Mesendoderm (in vitro differentiated cells): ENCODE data around the gene ZNFX1.

Experiments used
- DNase-seq: peaks from one replicate; pipeline ENCODE4 v3.0.0; 2013
- H2AK5ac ChIP-seq: 2 replicates; pipeline ENCODE4 v1.6.1; 2013; ENCODE audit warnings: low read length, inconsistent platforms
- H2BK120ac ChIP-seq: 2 replicates; pipeline ENCODE4 v1.6.1; 2013; ENCODE audit warnings: low read depth, mild to moderate bottlenecking, low read length, moderate library complexity, mixed read lengths
- H2BK15ac ChIP-seq: replicated peaks from 2 replicates; pipeline ENCODE4 v1.6.1; 2013; ENCODE audit warnings: low read depth, mild to moderate bottlenecking, moderate library complexity
- H2BK5ac ChIP-seq: 2 replicates; pipeline ENCODE4 v1.6.1; 2013; ENCODE audit warnings: low read length, inconsistent platforms
- H3K18ac ChIP-seq: 2 replicates; pipeline ENCODE4 v1.6.1; 2013; ENCODE audit warnings: mild to moderate bottlenecking, low read length, mixed read lengths
- H3K23ac ChIP-seq: one replicate; pipeline ENCODE4 v1.6.1; 2013; ENCODE audit warnings: low read length
- H3K27ac ChIP-seq: 2 replicates; pipeline ENCODE4 v1.5.1; 2013; ENCODE audit warnings: low read depth, mild to moderate bottlenecking, inconsistent platforms, low read length, moderate library complexity
- H3K27me3 ChIP-seq: 2 replicates; pipeline ENCODE4 v1.6.1; 2013; ENCODE audit warnings: low read length, control low read depth, mild to moderate bottlenecking, inconsistent platforms; ENCODE audit not compliant: insufficient read depth, poor library complexity
- H3K36me3 ChIP-seq: 2 replicates; pipeline ENCODE4 v1.6.1; 2013; ENCODE audit warnings: low read length, inconsistent platforms; ENCODE audit not compliant: control insufficient read depth, insufficient read depth
- H3K4ac ChIP-seq: one replicate; pipeline ENCODE4 v1.6.1; 2013; ENCODE audit warnings: low read depth, mild to moderate bottlenecking, low read length, moderate library complexity
- H3K4me1 ChIP-seq: 2 replicates; pipeline ENCODE4 v1.6.1; 2013; ENCODE audit warnings: low read depth, low read length, inconsistent platforms; ENCODE audit not compliant: control insufficient read depth
- H3K4me2 ChIP-seq: 2 replicates; pipeline ENCODE4 v1.6.1; 2013; ENCODE audit warnings: low read length
- H3K4me3 ChIP-seq: 2 replicates; pipeline ENCODE4 v1.5.1; 2013; ENCODE audit warnings: mild to moderate bottlenecking, low read length
- H3K56ac ChIP-seq: one replicate; pipeline ENCODE4 v1.6.1; 2013; ENCODE audit warnings: low read length
- H3K79me1 ChIP-seq: 2 replicates; pipeline ENCODE4 v1.6.1; 2013; ENCODE audit warnings: low read length, inconsistent platforms
- H3K79me2 ChIP-seq: 2 replicates; pipeline ENCODE4 v1.6.1; 2013; ENCODE audit warnings: mild to moderate bottlenecking, low read length; ENCODE audit not compliant: control insufficient read depth, insufficient read depth
- H3K9ac ChIP-seq: 2 replicates; pipeline ENCODE4 v1.6.1; 2013; ENCODE audit warnings: low read length, inconsistent platforms
- H4K5ac ChIP-seq: one replicate; pipeline ENCODE4 v1.6.1; 2013; ENCODE audit warnings: low read length
- H4K8ac ChIP-seq: one replicate; pipeline ENCODE4 v1.6.1; 2013; ENCODE audit warnings: low read depth, mild to moderate bottlenecking, control low read depth, low read length, moderate library complexity
- WGBS: extraction: QIAGEN DNeasy Blood & Tissue Kit; methylation state at CpG from one replicate; pipeline ENCODE4 v1.1.7; 2013; ENCODE audit warnings: low lambda C conversion rate, missing lambda C conversion rate; ENCODE audit not compliant: insufficient coverage; ENCODE audit errors: extremely low coverage; 5-methylcytosine and 5-hydroxymethylcytosine counted together

Gene ZNFX1

DNA sequence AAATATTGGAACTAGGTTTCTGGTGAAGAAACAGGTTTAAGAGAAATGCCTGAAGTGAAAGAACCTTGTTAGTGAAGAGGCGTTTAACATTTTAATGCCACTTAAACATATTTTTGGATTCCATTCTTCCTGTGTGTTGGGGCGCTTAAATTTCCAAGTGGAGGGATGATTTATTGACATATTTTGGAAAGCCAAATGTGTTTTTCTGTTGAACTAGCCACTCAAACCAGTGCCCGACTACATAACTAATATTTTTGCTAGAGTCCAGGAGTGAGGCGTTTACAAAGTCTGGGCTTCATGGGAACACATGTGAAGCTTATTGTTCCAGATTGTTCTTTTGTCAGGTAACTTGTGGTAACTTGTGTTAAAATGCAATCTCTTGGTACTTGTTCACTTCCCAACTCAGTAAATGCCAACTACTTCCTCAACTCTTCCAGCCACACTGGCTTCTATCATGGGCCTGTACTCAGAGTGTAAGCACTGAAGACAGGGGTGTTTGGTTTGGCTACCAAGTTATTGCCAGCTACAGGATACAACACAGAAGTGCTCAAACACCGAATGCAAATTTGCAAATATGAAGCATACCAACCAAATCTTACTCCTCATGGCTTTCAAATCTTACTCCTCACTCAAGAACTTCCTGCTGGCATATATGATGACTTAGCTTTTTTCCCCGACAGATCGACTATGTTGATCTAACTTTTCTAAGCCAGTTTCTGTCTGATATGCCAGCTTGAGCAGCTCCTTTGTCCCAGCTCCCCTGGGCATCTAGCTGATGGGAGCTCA lies 2.0 kb upstream of the ZNFX1 start:
- Histone ChIP-seq H3K56ac (peak overlapping the region; percentile 98), H3K27me3 (no peaks in the 10 kb centered on the region), H3K4me2 (peak overlapping the region; percentile 56), H3K4me1 (no peaks in the 10 kb centered on the region), H3K79me2 (peaks cover 88% of the 10 kb centered on the region), H2BK15ac (no peak overlapping the region), H2AK5ac (no peak overlapping the region), H3K4me3 (peak overlapping the region; percentile 64), H3K23ac (peak overlapping the region; percentile 29), H3K79me1 (peaks cover 11% of the 10 kb centered on the region), H2BK5ac (peak overlapping the region; percentile 40), H2BK120ac (no peak overlapping the region), H3K36me3 (peaks cover 43% of the 10 kb centered on the region), H4K5ac (no peak overlapping the region), H3K18ac (no peak overlapping the region), H3K27ac (peak overlapping the region; percentile 53), H3K4ac (peak overlapping the region; percentile 89), H3K9ac (peak overlapping the region; percentile 78), H4K8ac (no peak overlapping the region)
- peak; percentile 28 for DNase-seq
- WGBS = no CpG with 5 or more reads among the region's 7 CpGs

DNA sequence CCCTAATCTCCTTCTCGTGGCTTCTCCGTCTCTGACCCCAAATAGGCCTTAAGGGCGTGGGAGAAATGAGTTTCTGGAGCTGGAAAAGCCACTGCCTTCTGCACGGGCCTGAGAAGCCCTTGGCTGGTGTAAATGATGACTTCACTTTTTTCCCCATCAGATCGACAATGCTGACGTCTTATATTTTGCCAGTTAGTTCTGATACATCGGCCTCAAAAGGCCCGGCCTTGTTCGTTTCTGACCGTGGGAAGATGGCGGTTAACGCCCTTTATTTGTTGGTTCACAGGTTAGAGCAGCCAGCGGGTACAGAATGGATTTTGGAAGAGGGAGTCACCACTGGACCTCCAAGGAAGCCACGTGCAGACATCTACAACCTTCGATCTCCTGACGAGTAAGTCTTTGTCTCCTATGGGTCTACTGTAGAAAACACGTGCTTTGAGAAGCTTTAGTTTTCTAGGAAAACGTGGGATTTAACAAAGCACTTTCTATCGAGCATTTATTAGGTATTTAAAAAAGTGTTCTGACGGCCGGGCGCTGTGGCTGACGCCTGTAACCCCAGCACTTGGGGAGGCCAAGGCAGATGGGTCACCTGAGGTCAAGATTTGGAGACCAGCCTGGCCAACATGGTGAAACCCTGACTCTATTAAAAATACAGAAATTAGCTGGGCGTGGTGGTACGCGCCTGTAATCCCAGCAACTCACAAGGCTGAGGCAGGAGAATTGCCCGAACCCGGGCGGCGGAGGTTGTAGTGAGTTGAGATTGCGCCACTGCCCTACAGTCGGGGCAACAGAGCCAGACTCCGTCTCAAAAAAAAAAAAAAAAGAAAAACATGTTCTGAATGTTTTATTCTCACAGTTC lies 1.2 kb upstream of the ZNFX1 start:
- H4K5ac ChIP-seq = no peak overlapping the region
- H3K56ac ChIP-seq = peak overlapping the region; percentile 98
- no peak overlapping the region for H2BK120ac ChIP-seq
- no peak overlapping the region for H4K8ac ChIP-seq
- H3K79me2 ChIP-seq = peaks cover 80% of the 10 kb centered on the region
- H3K18ac ChIP-seq = peak overlapping the region; percentile 94
- peak overlapping the region; percentile 64 for H3K4me3 ChIP-seq
- H3K27me3 ChIP-seq = no peaks in the 10 kb centered on the region
- H3K4me2 ChIP-seq = peak overlapping the region; percentile 9
- peak overlapping the region; percentile 92 for H2BK5ac ChIP-seq
- no peaks in the 10 kb centered on the region for H3K4me1 ChIP-seq
- H3K36me3 ChIP-seq = peaks cover 41% of the 10 kb centered on the region
- peak overlapping the region; percentile 59 for H3K27ac ChIP-seq
- H2BK15ac ChIP-seq = no peak overlapping the region
- DNase-seq = peak; percentile 17
- H3K9ac ChIP-seq = peak overlapping the region; percentile 78
- H3K79me1 ChIP-seq = peaks cover 11% of the 10 kb centered on the region
- H2AK5ac ChIP-seq = peak overlapping the region; percentile 27
- H3K23ac ChIP-seq = no peak overlapping the region
- H3K4ac ChIP-seq = peak overlapping the region; percentile 89
- no CpG with 5 or more reads among the region's 33 CpGs for WGBS

DNA sequence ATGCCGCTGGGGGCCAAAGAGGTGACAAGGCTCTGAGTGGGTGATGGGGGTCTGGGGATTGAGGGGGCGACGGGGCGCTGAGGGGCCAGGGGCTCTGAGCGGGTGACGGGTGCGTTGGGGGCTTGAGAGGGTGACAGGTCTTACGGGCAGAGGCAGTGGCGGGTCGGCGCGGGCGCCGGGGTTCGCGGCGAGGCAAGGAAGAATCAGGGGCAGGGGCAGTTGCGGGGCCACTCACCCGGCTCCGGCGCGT lies 146 bp downstream of the ZNFX1 start:
- Histone ChIP-seq H3K27ac (peak overlapping the region; percentile 99), H3K79me1 (peaks cover 11% of the 10 kb centered on the region), H3K4me1 (no peaks in the 10 kb centered on the region), H3K9ac (peak overlapping the region; percentile 96), H3K4me2 (peak overlapping the region; percentile 46), H4K8ac (no peak overlapping the region), H3K18ac (peak overlapping the region; percentile 54), H2BK5ac (no peak overlapping the region), H3K36me3 (peaks cover 29% of the 10 kb centered on the region), H2AK5ac (no peak overlapping the region), H2BK120ac (no peak overlapping the region), H2BK15ac (no peak overlapping the region), H4K5ac (no peak overlapping the region), H3K56ac (peak overlapping the region; percentile 98), H3K27me3 (no peaks in the 10 kb centered on the region), H3K23ac (no peak overlapping the region), H3K4ac (peak overlapping the region; percentile 17), H3K4me3 (peak overlapping the region; percentile 83), H3K79me2 (peaks cover 67% of the 10 kb centered on the region)
- no peak for DNase-seq
- WGBS = no CpG with 5 or more reads among the region's 22 CpGs

GRCh38 chr20:49276961-49277785 lies 684 bp downstream of the ZNFX1 start:
- Histone ChIP-seq H3K79me1 (peaks cover 11% of the 10 kb centered on the region), H4K8ac (no peak overlapping the region), H3K4me3 (peak overlapping the region; percentile 83), H3K27ac (peak overlapping the region; percentile 99), H3K79me2 (peaks cover 61% of the 10 kb centered on the region), H4K5ac (no peak overlapping the region), H3K56ac (peak overlapping the region; percentile 98), H3K36me3 (peaks cover 24% of the 10 kb centered on the region), H2BK120ac (no peak overlapping the region), H3K9ac (peak overlapping the region; percentile 96), H3K4ac (peak overlapping the region; percentile 17), H3K23ac (no peak overlapping the region), H3K27me3 (no peaks in the 10 kb centered on the region), H2AK5ac (peak overlapping the region; percentile 60), H2BK15ac (no peak overlapping the region), H2BK5ac (peak overlapping the region; percentile 17), H3K4me2 (peak overlapping the region; percentile 66), H3K18ac (peak overlapping the region; percentile 54), H3K4me1 (no peaks in the 10 kb centered on the region)
- WGBS = 100% methylated on average over 1 of the region's 31 CpGs
- DNase-seq = peak; percentile 31

- Histone ChIP-seq H3K79me2 (peaks cover 56% of the 10 kb centered on the region), H3K4me2 (peak overlapping the region; percentile 12), H3K4me3 (no peak overlapping the region), H2BK5ac (no peak overlapping the region), H4K5ac (no peak overlapping the region), H3K79me1 (peaks cover 13% of the 10 kb centered on the region), H2AK5ac (no peak overlapping the region), H3K4me1 (no peaks in the 10 kb centered on the region), H2BK15ac (no peak overlapping the region), H4K8ac (no peak overlapping the region), H3K56ac (no peak overlapping the region), H3K9ac (peak overlapping the region; percentile 96), H3K27me3 (no peaks in the 10 kb centered on the region), H2BK120ac (no peak overlapping the region), H3K18ac (no peak overlapping the region), H3K4ac (no peak overlapping the region), H3K36me3 (peaks cover 18% of the 10 kb centered on the region), H3K23ac (peak overlapping the region; percentile 4), H3K27ac (no peak overlapping the region)
- peak; percentile 30 for DNase-seq
- WGBS = no CpG with 5 or more reads among the region's 3 CpGs
Measured at GRCh38 chr20:49276161-49276960, 1.5 kb downstream of the ZNFX1 start.
